ENCODE results near the gene FAM117A.

DNA sequence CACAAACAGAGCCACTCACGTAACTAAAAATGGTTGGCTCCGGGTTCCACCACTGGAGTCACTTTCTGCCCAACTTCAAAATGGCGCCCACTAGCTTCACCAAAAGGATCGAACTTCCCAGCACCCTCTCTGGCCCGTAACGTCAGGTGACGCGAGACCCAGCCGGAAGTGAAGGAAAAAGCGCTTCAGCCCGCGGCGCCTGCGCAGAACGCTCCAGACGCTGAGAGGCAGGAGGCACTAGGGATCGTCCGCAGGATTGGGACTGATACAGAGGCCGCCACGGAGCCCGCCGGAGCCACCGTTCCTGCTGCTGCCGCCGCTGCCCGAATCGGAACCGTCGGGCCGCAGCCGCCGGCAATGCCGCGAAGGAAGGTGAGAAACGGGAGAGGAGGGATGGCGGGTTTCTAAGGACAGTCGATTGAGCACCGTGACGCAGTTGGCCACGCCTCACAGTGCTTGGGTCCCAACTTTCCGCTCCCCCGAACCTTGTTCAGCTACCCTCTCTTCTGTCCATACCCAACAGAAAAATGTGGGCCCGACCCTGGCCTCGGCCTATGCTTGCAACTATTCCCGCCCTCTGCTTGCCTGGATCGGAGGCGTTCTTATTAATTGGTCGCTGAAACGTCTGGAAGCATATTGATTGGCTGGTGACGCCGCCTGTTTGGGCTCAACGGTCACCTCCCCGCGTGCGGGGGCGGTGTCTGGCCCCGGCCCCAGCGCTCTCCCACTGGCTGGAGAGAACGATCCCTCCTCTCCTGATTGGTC lies 24.7 kb upstream of the FAM117A start, which contains the start of gene KAT7:
- TF ChIP-seq, protein P1, sequence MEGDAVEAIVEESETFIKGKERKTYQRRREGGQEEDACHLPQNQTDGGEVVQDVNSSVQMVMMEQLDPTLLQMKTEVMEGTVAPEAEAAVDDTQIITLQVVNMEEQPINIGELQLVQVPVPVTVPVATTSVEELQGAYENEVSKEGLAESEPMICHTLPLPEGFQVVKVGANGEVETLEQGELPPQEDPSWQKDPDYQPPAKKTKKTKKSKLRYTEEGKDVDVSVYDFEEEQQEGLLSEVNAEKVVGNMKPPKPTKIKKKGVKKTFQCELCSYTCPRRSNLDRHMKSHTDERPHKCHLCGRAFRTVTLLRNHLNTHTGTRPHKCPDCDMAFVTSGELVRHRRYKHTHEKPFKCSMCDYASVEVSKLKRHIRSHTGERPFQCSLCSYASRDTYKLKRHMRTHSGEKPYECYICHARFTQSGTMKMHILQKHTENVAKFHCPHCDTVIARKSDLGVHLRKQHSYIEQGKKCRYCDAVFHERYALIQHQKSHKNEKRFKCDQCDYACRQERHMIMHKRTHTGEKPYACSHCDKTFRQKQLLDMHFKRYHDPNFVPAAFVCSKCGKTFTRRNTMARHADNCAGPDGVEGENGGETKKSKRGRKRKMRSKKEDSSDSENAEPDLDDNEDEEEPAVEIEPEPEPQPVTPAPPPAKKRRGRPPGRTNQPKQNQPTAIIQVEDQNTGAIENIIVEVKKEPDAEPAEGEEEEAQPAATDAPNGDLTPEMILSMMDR (IDR thresholded peaks at IDR 0.05): no peak
- TF ChIP-seq EZH2 (IDR thresholded peaks at IDR 0.05) (no peak), EZH2phosphoT487 (IDR thresholded peaks at IDR 0.05) (no peak)
